Raji (cell line): ENCODE data around the gene EFNA1.
A peak's percentile ranks its signal among the peaks of the same experiment; 100 is the strongest.

ENCODE experiments used
- POLR2A ChIP-seq: IDR thresholded peaks from 2 replicates; pipeline ENCODE4 v1.6.1; 2011; ENCODE audit warnings: low read depth, low read length, control low read depth; ENCODE audit not compliant: insufficient read depth

EFNA1 gene

DNA sequence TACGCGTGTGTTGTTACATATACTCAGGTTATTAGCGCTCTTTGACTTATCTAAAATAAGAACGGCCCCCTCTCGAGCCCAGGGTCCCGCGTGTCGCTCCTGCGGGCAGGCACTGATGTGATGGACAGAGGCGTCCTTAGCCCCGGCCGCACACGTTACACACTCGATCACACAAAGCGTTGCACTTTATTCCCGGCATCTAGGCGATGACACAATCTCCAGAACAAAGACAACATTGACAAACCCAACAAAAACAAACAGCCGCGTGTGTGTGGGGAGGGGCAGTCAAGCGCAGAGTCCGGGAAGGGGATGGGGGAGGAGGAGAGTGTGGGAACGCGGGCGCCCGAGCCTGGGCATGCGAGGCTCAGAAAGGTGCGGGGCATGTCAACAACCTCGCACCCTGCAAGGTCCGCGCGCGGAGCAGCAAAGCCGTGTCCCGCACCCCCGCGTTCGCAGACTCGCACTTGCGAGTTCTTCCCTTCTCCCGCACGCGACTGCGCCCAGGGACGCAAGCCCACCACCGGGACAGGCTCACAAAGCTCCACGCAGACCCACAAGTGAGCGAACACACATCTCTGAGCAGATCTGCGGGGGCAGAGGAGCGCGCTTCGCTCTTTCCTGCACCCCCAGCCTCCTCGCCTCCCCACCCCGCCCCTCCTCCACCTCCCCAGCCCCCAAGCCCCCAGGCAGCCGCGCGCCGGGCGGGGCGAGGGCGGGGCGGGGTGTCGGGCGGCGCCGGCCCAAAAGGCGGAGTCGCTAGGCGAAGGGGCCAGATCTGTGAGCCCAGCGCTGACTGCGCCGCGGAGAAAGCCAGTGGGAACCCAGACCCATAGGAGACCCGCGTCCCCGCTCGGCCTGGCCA, at the start of gene EFNA1:
Gene EFNA1 (plus strand): TSS at position 772 of the 862 bp plus-strand sequence. CDS start 102 bp downstream, outside the sequence.
- no peak for TF ChIP-seq POLR2A

GRCh38 chr1:155078469-155079209, 49.0 kb upstream of the EFNA1 start, which contains the start of gene EFNA3:
Gene EFNA3, plus strand, starts transcription at chr1:155078837. Its CDS starts 105 bp downstream, at chr1:155078942.
- no peak for TF ChIP-seq POLR2A

GRCh38 chr1:155079210-155079486, 48.5 kb upstream of the EFNA1 start:
- TF ChIP-seq POLR2A = no peak

- TF ChIP-seq POLR2A = no peak
Observed at GRCh38 chr1:155079487-155080311, 48.0 kb upstream of the EFNA1 start.

DNA sequence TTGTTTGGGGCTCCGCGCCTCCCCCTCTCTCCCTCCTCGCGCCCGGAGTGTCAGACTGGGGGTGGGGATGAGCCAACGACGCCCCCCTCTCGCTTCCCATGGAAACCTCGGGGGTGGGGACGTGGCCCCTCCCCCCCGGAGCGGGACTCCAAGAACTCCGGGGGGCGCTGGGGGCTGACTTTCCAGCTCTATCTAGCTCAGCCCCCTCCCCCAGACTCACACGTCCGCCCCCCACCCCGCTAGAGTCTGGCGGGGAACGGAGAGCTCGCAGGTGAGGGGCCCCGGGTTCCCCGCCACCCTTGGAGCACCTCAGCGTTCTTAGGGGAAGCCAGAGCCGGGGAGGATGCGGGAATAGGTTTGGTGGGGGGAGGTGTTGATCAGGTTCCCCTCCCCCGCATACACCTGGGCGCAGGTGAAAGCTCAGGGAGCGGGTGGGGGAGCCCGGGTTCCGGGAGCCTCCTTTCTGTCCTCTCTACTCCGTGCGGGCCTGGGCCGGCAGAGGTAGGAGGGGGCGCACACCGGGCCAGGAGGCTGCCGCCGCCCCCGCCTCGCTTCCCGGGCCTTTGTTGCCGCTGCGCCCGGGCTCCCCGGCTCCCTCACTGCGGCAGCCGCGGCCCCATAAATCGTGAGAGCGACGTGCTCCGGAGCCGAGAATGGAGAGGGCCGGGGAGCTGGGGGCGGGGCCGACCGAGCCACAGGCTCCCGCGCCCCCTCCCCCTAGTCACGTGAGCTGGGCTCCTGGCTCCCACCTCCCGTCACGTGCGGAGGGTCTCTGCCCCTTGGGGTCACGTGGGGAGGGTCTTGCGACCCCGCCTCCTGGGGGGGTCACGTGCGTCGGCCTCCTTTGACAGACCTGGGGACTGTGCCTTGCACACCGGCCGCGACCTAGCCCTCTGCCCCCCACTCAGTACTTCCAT, 47.1 kb upstream of the EFNA1 start:
- TF ChIP-seq POLR2A = no peak

DNA sequence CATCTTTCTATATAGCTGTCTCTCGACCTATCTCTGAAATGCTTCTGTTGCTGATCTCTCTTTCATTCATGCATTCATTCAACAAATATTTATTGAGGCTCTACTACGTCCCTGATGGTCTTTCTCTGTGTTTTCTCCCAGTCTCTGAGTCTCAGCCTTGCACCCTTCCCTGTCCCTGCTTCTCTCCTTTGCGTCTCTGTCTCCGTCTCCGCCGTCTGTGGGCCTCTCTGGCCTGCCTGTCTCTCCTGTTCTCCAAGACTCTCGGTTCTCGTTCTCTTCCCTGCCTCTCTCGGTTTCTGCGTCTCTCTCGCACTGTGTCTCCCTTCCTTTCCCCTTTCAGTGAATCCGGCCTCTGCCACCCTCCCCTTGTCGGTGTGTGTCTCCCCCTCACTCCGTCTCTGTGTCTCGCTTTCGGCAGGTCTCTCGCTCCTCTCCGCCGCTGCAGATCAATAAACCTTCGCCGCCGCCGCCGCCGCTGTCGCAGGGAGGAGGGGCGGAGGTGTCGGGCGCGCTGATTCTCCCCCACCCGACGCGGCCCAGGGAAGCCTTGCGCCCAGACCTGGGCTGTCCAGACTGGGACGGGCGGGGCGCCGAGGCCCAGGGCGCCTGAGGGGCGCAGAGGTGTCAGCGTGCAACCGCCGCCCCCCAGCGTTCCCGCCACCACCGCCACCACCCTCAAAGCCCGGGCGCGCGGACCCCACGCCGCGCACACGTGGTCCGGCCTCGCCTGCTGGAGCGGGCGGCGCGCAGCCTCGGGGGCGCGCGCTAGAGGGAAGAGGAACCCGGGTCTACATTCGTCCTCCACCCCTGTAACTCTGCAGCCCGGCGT, 46.0 kb upstream of the EFNA1 start:
- no peak for TF ChIP-seq POLR2A

GRCh38 chr1:155082301-155083051, 45.2 kb upstream of the EFNA1 start:
- TF ChIP-seq POLR2A = no peak

DNA sequence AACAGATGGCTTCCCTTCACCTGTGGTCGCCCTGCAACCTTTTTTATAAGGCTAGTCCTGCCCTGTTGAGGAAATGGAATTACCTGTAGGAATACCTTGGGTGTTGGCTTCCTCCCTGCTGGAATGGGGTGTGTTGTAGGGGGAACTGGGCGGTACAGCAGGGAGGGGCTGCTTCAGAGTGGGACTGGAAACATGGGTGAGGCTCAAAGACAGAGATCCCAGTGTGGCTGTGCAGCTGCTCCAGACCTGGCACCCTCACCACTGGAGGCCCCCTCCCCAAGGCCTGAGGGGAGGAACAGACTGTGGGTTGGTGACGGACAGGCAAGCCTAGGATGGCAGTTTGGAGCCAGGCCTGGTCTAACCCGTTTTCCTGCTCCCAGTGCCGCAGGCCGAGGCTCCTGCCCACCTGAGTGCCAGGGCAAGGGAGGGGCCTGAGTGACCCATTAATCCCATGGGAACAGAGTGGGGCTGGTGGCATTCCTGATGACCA, 44.6 kb upstream of the EFNA1 start:
- TF ChIP-seq POLR2A = no peak

GRCh38 chr1:155083865-155084721, 43.6 kb upstream of the EFNA1 start:
- no peak for TF ChIP-seq POLR2A

DNA sequence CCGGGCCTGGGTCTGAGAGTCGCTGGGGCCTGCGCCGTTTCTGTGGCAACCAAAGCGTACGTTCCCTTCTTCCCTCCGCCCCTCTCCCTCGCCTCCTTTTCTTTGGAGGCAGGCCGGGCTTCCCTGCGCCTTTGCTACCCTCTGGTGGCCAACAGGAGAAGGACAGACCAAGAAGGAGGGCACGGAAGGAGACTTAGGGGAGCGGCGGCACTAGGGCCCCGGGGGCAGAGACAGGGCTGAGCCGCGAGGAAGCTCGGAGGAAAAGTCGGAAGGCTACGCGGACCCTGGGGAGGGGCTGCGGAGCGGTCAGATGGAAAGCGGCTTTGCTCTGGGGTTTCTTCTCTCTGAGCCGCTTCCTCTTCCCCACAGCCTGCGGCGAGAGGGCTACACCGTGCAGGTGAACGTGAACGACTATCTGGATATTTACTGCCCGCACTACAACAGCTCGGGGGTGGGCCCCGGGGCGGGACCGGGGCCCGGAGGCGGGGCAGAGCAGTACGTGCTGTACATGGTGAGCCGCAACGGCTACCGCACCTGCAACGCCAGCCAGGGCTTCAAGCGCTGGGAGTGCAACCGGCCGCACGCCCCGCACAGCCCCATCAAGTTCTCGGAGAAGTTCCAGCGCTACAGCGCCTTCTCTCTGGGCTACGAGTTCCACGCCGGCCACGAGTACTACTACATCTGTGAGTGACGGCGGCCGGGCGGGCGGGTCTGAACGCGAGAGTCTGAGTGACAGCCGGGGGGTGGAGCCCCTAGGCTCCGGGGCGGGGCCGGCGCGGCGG, 42.8 kb upstream of the EFNA1 start:
- peak; percentile 83 for TF ChIP-seq POLR2A

GRCh38 chr1:155085504-155086127, 42.1 kb upstream of the EFNA1 start:
- no peak; the same call in 1 of the 2 replicates for TF ChIP-seq POLR2A
